Gastrocnemius medialis (tissue), 4 donors: Measurements from ENCODE around the gene CDKN2AIP.
"Not testable (repeated sequence)": the region's sequence is repeated elsewhere in the genome, so short reads cannot be mapped to it uniquely, and the experiment has no call there.

Experiments
- POLR2A ChIP-seq, 2 donors: fragments of 450-650 bp; IDR thresholded peaks; one replicate each; pipeline ENCODE4 v1.6.1; 2017; ENCODE audit warnings: antibody characterized with exemption in 2 of 2, mild to moderate bottlenecking in 2 of 2, moderate library complexity in 2 of 2
- TF ChIP-seq, protein P1 (sequence below), 5 experiments: fragments of 450-650 bp in 3 of 5; fragments of 200-600 bp in 2 of 5; sonication (generic) in 2 of 5; IDR thresholded peaks in 4 of 5; conservative IDR thresholded peaks in 1 of 5; 1 replicate in 4 of 5; 2 replicates in 1 of 5; pipeline ENCODE4 v1.5.1; 2016 to 2019; ENCODE audit warnings: antibody characterized with exemption in 5 of 5, mild to moderate bottlenecking in 3 of 5, moderate library complexity in 3 of 5

DNA sequence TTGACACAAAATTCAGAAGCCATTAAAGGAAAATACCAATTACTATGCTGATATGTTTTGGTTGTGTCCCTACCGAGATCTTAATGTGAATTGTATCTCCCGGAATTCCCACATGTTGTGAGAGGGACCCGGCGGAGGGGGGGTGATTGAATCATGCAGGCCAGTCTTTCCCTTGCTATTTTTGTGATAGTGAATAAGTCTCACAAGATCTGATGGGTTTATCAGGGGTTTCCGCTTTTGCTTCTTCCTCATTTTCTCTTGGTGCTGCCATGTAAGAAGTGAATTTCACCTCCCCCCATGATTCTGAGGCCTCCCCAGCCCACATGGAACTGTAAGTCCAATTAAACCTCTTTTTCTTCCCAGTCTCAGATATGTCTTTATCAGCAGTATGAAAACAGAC, 21.4 kb downstream of the CDKN2AIP start:
- TF ChIP-seq POLR2A (IDR thresholded peaks at IDR 0.05), result not testable (repeated sequence)
- TF ChIP-seq, protein P1, sequence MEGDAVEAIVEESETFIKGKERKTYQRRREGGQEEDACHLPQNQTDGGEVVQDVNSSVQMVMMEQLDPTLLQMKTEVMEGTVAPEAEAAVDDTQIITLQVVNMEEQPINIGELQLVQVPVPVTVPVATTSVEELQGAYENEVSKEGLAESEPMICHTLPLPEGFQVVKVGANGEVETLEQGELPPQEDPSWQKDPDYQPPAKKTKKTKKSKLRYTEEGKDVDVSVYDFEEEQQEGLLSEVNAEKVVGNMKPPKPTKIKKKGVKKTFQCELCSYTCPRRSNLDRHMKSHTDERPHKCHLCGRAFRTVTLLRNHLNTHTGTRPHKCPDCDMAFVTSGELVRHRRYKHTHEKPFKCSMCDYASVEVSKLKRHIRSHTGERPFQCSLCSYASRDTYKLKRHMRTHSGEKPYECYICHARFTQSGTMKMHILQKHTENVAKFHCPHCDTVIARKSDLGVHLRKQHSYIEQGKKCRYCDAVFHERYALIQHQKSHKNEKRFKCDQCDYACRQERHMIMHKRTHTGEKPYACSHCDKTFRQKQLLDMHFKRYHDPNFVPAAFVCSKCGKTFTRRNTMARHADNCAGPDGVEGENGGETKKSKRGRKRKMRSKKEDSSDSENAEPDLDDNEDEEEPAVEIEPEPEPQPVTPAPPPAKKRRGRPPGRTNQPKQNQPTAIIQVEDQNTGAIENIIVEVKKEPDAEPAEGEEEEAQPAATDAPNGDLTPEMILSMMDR (IDR thresholded peaks at IDR 0.05 in 4 of 5, conservative IDR thresholded peaks at IDR 0.05 in 1 of 5), result not testable (repeated sequence)
